HG02642 (cell line): ENCODE measurements around the gene HTT.

ENCODE experiments used
- ATAC-seq: cut with Tn5 transposase; IDR thresholded peaks from one replicate; pipeline ENCODE4 v1.9.1; 2021; ENCODE audit warnings: mild to moderate bottlenecking; ENCODE audit not compliant: unreplicated experiment, poor library complexity

Gene HTT

DNA sequence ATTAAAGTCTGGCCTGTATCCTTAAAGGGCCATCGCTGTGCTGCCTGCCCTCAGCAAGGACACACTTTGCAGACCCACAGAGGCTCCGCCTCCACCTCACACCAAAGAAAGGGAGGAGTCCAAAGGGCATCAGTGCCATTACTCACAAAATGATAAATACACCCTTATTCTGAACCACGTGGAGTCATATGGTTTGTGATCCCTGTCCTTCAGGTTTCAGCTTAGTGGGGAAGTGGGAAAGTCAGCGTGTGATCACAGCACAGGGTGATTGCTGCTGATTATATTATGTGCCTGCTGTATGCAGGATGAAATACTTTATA, 138.6 kb downstream of the HTT start:
- no peak for ATAC-seq

DNA sequence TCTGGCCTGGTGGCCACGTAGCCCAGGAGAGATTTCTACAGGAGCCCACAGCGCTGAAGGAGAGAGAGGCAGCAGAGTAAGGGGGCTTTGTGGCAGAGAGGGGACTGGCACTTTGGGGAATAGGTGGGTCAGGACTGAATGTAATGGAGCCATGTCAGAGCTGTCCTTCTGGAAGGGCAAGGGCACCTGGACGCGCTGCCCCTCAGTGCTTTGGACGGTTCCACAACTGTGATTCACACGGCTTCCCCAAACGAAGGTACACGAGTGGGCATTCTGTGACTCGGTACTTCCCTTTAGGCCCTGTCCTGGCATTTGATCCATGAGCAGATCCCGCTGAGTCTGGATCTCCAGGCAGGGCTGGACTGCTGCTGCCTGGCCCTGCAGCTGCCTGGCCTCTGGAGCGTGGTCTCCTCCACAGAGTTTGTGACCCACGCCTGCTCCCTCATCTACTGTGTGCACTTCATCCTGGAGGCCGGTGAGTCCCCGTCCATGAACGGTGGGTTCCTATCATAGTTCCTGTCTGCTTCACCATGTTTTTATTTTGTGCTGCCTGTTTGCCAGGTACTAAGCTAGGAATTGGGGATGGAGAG, 139.3 kb downstream of the HTT start:
- no peak for ATAC-seq

DNA sequence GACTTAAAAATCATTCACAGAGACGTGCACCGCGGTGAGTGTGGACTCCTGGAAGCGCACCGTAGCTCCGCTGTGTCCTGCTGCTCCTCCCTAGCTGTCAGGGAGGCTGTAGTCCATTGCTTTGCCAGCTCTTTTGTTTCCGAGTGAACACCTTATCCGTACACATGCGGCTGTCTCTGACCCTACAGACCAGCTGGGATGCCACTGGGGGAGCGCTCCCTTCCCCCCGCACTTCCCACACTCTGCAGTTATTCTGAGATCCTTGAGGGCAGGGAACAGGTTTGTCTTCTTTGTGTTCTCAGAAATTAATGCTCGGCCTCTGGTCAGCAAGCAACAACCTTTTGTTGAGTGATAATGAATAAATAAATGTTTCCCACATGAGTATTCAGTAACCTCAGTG, 140.8 kb downstream of the HTT start:
- no peak for ATAC-seq

DNA sequence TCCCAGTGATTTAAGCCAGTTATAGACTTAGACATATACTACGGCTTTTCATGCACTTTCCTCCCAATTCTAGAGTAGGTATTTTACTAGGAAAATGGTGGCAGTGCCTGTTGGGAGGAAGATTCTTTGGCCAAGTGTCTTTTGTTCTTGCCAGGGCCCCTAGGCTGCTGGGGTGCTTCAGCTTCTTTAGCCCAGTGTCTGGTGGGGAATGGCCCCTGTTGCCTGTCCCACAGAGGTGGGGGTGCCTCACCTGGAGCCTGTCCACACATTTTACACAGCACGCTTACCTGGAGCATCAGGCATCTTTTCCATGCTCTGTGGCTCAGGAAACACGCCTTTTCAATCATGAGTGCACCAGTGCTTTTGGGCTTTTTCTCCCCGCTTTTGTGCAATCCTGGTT, 141.3 kb downstream of the HTT start:
- no peak for ATAC-seq

DNA sequence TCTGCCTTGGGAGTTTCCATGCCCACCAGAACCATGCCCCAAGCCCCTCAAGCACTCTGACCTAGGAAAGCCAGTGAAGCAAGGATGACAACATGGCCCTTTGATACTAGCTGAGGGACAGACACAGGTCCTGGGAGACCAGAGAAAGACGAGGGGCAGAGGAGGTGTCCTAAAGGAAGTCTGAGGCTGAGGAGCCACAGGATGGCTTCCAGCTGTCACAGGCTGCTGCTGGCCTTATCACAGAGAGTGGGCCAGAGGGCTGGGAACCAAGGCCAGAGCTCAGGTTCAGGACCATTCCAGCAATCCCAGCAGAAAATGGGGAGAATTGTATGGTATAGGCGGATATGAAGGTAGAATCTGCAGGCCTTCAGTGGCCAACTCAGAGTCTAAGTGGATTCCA, 142.8 kb downstream of the HTT start:
- ATAC-seq: no peak

DNA sequence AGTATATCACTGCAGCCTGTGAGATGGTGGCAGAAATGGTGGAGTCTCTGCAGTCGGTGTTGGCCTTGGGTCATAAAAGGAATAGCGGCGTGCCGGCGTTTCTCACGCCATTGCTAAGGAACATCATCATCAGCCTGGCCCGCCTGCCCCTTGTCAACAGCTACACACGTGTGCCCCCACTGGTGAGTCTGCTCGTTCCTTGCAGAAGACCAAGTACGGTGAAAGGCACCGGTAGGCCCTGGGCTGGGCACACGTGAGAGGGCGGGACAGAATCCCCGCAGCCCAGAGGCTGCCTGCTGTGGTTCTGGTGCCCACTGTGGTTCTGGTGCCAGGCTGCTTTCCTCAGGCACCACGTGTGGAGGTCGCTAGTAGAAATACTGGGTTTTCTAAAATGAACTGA, 143.3 kb downstream of the HTT start:
- ATAC-seq: no peak

DNA sequence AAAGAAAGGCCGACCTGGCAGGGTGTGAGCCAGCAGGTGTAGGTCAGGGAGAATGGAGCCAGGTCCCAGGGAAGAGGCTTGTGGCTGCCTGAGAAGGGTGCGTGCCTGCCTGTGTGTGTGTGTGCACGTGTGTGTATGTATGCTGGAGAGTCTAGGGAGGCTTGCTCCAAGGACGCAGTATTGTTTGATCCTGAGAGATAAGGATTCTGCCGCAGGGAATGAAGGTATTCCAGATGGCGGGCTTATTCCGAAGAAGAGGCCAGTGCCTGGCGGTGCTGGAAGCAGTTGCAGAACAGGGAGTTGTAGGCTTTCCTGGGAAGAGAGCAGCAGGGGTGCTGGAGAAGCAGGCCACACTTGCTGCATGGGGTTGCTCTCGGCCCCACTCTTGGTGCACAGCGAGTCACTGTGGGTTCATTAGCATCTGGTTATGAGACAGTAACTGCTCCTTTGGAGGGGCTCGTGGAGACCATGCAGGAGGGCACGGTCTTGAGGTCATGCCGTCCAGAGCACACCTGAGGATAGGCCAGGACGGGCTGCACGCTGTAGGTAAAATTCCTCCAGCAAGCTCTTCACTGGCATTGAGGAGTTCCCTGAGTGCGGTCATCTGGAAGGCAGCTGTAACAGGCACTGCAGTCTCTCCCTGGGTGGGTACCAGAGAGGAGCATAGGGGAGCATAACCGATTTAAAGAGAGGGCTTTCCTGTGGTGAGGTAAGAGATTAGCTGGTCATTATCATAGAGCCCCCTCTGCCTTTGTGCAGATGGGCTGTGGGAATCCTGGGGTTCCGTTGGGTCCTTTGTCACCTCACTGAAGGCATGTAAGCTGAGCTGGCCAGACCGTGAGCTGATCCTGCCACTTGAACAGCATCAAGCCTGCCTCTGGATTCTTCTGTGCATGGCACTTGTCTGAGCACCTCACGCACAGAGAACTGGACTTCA, 144.6 kb downstream of the HTT start:
- ATAC-seq: no peak

DNA sequence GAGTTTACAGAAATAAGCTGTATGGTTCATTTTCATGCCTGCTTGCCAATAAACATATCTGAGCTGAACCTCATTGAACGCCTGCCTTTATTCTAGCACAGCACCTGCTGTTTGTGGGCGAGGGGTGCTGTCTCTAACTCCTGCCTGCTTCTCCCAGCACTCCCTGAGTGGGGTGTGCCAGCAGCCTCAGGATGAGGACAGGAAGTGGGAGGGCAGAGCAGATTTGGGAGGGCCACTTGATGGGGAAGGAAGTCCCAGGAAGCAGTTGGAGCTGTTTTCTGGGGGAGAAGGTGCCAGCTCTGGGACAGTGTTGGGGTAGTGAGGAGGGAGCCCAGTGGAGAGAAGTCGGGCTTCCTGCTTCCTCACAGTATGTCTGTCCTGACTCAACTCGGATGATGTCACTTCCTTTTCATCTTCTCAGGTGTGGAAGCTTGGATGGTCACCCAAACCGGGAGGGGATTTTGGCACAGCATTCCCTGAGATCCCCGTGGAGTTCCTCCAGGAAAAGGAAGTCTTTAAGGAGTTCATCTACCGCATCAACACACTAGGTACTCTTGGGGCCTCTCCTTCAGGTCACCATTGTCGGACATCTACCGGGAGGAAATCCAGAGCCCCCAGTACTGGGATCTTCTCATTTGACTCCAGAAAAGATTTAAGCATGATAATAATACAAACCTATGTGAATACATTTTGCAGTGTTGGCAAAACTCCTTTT, 145.4 kb downstream of the HTT start:
- no peak for ATAC-seq

DNA sequence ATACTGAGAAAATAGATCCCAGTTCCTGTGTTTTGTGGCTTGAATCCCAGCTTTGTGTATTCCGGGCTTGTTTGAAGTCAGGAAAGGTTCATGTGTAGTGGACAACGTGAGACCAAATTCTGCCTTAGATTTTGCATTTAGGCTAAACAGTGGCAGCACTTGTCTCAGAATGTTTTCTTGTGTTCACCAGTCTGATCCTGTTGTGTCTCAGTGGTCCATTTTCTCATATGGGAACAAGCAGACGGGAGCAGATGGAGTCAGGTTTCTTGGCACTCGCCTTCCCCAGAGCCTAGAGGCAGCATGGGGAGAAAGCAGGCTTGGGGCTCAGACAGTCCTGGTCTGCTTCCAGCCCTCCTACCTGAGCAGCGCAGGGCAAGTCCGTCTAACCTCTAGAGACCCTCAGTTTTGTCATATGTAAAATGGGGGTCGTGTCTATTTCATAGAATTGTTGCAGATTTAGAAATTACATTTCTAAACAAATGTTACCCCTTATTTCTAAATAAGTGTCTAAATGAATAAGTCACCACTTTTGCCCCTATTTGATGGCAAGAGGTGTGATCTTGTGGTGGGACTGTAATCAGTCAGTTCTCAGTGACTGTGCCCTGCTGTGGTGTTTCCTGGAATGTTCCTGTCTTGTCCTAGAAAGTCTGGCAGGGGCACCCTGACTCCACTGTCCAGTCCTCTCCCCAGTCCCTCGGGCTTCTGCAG, 146.1 kb downstream of the HTT start:
- ATAC-seq: no peak

DNA sequence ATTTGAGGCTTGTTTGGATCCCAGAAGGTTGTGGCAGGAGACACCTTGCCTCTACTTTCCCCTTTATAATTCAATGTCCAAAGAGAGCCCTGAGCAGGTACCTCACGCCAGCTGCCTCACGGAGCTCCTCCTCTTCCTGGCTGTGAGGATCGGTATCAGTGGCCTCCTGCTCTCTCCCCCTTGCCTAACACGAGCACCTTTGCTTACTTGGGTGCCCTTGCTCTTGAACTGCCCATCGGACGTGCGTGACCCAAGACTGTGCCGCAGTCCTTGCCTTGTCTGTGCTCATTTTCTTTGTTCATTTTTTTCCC, 146.7 kb downstream of the HTT start:
- ATAC-seq: no peak

DNA sequence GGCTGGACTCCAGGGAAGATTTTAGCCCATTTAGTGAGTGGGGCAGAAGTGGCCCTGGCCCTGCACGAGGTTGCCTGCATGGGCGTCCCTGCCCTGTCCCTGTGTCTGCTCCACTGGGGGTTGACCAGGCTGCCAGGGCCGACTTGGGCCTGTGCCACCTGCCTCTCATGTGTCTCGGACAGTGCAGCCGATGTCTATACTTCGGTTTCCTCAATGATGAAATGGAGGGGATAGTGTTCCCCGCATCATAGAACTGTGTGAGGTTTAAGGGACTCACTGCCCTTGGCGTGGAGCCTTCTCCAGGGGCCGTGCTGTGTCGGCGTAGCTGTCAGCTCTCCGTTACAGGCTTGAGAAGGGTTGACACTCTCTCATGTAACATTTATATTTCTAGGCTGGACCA, 147.5 kb downstream of the HTT start:
- ATAC-seq: no peak

DNA sequence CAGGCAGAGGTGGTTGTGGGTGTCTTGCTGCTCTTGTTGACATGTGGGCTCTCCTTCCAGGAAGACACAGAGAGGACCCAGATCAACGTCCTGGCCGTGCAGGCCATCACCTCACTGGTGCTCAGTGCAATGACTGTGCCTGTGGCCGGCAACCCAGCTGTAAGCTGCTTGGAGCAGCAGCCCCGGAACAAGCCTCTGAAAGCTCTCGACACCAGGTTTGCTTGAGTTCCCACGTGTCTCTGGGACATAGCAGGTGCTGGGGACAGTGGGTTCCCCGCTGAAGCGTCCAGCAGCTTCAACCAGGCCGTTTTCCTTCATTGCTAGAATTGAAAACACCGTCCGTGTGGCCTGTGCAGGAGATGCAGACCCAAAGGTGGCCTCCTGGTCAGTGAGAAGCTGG, 148.9 kb downstream of the HTT start:
- ATAC-seq: no peak

DNA sequence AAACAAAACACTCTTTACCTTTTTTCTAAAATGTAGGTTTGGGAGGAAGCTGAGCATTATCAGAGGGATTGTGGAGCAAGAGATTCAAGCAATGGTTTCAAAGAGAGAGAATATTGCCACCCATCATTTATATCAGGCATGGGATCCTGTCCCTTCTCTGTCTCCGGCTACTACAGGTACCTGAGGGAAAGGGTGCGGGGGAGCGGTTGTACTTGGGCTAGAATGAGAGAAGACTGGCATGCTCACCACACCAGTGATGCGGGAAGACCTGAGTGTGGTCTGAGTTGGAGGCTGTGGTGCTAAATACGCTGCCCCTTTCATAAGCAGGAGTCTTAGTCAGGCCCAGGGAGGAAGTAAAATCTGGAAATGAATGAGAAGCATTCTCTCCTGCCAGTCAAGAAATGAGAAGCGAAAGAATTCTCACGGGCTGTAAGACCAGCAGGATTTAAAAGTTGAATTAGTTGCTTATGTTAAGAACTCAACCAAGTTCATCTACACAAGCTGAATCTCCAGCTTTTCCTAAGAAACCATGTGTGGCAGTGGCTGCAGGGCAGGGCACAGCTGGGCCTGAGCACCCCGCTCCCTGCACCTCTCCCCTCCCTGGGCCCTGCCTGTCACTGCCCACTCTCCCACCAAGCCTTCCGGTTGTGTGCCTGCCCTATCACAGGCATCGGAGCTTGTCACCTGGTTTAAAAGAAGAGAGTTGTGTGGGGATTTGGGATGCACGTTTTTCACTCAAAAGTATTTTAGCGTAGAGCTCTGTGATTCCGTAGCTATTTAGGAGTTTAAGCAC, 149.7 kb downstream of the HTT start:
- no peak for ATAC-seq

DNA sequence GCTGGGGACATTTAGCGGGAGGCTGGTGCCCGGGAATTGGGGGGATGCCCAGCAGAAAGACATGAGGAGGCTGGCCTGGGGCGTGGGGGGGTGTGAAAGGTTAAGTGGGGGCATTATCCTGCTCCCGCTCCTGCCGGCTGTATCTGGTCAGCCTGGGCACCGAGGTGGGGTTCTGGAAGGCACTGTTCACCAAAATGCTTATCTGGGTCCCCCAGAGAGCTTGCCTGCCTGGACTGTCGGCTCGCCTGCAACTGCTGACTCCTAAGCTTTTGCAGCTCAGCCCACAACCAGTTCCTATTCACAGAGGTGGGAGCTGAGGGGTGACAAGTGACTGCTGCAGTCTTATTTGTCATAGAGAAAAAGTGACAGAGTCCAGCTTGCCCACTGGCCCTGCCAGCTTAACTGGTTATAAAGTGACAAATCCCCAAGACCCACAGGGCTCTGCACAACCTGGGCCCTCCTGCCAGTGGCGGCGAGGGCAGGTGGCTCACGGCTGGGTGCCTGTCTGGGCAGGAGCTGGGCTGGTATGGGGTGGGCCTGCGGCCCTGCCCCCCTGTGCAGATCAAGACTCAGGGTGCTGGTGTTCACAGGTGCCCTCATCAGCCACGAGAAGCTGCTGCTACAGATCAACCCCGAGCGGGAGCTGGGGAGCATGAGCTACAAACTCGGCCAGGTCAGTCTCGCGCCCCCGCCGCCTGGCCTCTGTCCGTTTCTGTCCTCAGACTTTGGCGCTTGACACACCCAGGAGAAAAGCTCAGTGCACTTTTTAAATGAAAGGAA, 150.8 kb downstream of the HTT start:
- ATAC-seq: no peak

DNA sequence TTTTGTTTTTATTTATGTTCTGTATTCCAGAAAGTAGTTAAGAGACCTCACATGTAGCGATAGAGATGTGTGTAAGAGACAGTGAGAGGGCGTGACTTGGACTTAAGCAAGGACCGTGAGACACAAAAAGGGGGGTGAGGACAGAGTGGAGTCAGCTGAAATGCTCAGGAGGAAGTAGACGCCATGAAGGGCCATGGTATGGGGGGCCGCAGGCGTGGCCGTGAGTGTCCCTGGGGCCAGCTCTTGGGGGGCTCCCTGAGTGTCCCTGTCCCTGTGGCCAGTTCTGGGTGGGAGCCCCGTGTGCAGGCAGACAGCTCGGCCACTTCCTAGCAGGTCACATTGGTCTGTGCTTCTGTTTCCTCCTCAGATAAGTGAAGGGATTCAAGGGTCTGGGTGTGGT, 151.5 kb downstream of the HTT start:
- no peak for ATAC-seq

DNA sequence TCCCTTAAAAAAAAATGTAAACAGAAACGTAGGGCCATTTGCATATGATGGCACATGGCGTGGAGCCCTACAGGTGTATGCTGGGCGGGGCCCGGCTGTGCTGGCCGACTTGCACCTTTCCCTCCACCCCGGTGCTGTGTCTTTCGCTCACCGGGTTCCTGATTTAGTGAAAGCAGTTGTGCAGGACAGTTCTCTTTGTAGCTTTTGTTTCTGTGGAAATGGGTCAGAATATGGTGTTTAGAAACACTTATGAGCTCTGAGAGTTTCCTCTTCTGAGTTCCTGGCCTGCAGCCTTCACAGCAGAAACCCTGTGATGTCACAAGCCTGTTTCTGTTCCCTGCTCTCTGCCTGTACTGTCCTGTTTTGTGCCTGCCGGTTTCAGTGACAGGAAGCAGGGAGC, 152.0 kb downstream of the HTT start:
- ATAC-seq: no peak

DNA sequence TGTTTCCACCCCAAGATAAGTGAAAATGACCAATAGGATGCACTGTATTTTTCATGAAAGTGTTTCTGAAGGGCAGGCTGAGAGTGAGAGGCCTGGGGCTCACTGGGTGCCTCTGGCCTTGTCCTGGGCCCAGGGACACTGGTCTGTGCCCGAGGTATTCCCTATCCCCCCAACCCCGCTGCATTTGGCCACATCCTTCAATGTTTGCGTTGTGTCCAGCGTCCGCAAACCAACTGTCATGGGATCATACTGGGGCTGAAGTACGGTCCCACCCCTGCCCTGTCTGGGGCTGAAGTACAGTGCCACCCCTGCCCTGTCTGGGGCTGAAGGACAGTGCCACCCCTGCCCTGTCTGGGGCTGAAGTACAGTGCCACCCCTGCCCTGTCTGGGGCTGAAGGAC, 152.5 kb downstream of the HTT start:
- ATAC-seq: no peak

DNA sequence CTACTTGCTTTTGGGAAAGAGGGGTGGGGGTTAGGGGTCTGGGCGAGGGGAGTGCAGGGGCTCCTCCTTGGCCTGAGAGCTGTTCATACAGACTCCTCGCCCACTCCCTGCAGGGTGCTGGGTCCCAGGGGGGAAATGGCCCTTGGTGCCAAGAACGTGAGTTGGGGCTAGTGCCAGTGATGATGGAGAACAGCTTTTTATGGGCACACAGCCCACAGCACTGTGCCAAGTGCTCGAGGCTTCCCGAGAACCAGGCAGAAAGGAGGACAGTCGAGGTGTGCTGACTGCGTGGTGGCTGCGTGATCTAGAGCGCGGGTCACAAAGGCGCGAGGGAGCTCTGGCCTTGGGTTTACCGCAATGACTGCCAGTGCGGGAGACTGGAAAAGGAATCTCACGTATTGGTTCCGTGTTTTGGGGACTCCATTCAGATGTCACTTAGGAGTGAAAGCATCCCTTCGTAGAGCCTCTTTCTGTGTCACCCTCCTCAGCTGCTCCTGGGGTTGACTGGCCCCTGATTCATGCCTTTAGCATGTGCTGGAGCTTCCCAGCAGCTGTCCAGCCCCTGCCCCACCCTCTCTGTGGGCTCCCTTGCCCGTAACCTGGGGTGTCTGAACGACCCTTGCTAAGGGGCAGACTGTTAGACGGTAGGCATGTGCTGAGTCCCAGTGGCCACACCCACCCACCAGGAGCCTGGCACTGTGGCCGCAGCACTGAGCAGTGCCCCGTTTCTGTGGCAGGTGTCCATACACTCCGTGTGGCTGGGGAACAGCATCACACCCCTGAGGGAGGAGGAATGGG, 153.6 kb downstream of the HTT start:
- no peak for ATAC-seq

DNA sequence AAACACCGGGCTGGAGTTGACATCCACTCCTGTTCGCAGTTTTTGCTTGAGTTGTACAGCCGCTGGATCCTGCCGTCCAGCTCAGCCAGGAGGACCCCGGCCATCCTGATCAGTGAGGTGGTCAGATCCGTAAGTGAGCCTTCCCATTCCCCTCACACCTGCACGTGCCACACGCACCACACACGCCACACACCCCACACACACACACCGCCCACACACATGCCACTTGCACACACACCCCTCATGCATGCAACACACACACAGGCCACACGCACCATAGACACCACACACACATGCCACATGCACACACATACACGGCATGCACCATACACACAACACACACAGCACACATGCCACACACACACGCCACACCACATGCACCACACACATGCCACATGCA, 154.4 kb downstream of the HTT start:
- no peak for ATAC-seq
